Choroid plexus epithelial cell (primary cell): ENCODE results near the gene BHMT2.

Source experiments
- DNase-seq: peaks from one replicate; pipeline ENCODE4 v3.0.0-alpha.2; 2010; ENCODE audit warnings: low read depth
- H3K4me3 ChIP-seq: 2 replicates; pipeline ENCODE4 v1.5.1; 2011; ENCODE audit warnings: low read depth, mild to moderate bottlenecking, control low read depth, low read length, moderate library complexity
- TF ChIP-seq, protein P1 (sequence below): conservative IDR thresholded peaks from 2 replicates; pipeline ENCODE4 v1.5.1; 2011; ENCODE audit warnings: low read depth, mild to moderate bottlenecking, control low read depth, inconsistent platforms, low read length, moderate library complexity

The BHMT2 gene

GRCh38 chr5:79133121-79133656, 63.6 kb downstream of the BHMT2 start:
- TF ChIP-seq, protein P1, sequence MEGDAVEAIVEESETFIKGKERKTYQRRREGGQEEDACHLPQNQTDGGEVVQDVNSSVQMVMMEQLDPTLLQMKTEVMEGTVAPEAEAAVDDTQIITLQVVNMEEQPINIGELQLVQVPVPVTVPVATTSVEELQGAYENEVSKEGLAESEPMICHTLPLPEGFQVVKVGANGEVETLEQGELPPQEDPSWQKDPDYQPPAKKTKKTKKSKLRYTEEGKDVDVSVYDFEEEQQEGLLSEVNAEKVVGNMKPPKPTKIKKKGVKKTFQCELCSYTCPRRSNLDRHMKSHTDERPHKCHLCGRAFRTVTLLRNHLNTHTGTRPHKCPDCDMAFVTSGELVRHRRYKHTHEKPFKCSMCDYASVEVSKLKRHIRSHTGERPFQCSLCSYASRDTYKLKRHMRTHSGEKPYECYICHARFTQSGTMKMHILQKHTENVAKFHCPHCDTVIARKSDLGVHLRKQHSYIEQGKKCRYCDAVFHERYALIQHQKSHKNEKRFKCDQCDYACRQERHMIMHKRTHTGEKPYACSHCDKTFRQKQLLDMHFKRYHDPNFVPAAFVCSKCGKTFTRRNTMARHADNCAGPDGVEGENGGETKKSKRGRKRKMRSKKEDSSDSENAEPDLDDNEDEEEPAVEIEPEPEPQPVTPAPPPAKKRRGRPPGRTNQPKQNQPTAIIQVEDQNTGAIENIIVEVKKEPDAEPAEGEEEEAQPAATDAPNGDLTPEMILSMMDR: no peak
- peak overlapping the region; percentile 46 for H3K4me3 ChIP-seq
- peak; percentile 74 for DNase-seq

GRCh38 chr5:79133657-79134451, 64.3 kb downstream of the BHMT2 start:
- DNase-seq: peak; percentile 90
- H3K4me3 ChIP-seq: peak overlapping the region; percentile 46
- TF ChIP-seq, protein P1: peak; percentile 86

DNA sequence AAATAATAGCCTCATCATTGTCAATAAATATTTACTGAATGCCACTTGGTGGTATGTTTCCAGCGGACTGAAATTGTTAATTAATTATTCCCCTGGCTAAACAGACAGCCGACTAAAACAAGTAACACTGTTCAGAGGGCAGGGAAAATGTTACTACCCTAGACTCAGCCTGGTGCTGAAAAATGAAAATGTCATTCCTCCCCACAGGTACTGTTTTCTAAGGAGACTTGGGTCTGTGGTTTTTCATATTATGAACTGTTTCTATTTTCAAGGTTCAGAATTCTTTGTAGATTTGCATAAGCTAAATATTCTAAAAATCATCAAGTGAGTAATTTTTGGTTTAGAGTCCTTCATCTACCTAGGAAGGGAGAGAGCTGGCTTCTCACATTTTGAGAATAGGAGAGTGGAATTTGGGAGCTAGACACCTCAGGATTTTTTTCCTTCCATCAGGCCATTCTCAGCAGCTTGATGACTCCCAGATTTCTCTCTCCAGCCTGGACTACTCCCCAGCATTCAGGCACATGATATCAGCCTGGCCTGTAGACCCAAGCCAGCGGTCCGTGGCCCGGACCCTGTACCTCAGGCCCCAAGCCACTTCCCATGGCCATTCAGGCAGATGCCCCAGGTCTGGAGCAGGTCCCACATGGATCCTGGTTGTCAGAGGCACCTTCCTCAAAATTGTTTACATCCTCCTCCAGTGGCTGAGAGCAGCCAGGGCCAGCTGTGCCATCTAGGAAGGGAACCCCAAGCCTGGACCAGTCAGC, 66.4 kb downstream of the BHMT2 start:
- H3K4me3 ChIP-seq: no peak overlapping the region
- TF ChIP-seq, protein P1: no peak
- no peak for DNase-seq

- H3K4me3 ChIP-seq: no peak overlapping the region
- TF ChIP-seq, protein P1: no peak
- no peak for DNase-seq
Measured at GRCh38 chr5:79136618-79137017, 67.1 kb downstream of the BHMT2 start.
